Mucosa of rectum (tissue), 2 donors: ENCODE data around the gene LRRN4.

Experiments used
- H3K27ac ChIP-seq, 2 donors: one replicate each; pipeline ENCODE4 v1.7.0; 2013; ENCODE audit warnings: inconsistent platforms in 2 of 2, low read depth in 2 of 2, low read length in 2 of 2
- H3K27me3 ChIP-seq, 2 donors: one replicate each; pipeline ENCODE4 v1.7.0; 2013; ENCODE audit warnings: low read length in 2 of 2; ENCODE audit not compliant: control insufficient read depth in 2 of 2, insufficient read depth in 2 of 2
- H3K36me3 ChIP-seq, 2 donors: one replicate each; pipeline ENCODE4 v1.7.0; 2013; ENCODE audit warnings: low read length in 2 of 2; ENCODE audit not compliant: control insufficient read depth in 2 of 2, insufficient read depth in 2 of 2
- H3K4me1 ChIP-seq, 2 donors: one replicate each; pipeline ENCODE4 v1.7.0; 2013; ENCODE audit warnings: low read length in 2 of 2, mild to moderate bottlenecking in 1 of 2; ENCODE audit not compliant: control insufficient read depth in 2 of 2, insufficient read depth in 2 of 2
- H3K4me3 ChIP-seq, 2 donors: one replicate each; pipeline ENCODE4 v1.7.0; 2013; ENCODE audit warnings: low read length in 2 of 2
- H3K9ac ChIP-seq, 2 donors: one replicate each; pipeline ENCODE4 v1.7.0; 2013; ENCODE audit warnings: low read length in 2 of 2, low read depth in 1 of 2, mild to moderate bottlenecking in 1 of 2
- H3K9me3 ChIP-seq, 2 donors: one replicate each; pipeline ENCODE4 v1.7.0; 2013; ENCODE audit warnings: low read length in 2 of 2; ENCODE audit not compliant: control insufficient read depth in 2 of 2
- donor health status: healthy.
- donor health status: Normal muscosa, but diverticular disease.

The LRRN4 gene

GRCh38 chr20:6014957-6015356 lies 38.9 kb downstream of the LRRN4 start:
- no peak overlapping the region for H3K4me3 ChIP-seq
- H3K27ac ChIP-seq, result no peak overlapping the region
- peaks cover 34 to 50% of the 10 kb centered on the region in 2 donors for H3K36me3 ChIP-seq

GRCh38 chr20:6014017-6014416 lies 39.8 kb downstream of the LRRN4 start:
- Histone ChIP-seq H3K9me3 (no peaks in the 10 kb centered on the region), H3K4me1 (no peaks in the 10 kb centered on the region), H3K9ac (no peak overlapping the region), H3K27ac (no peak overlapping the region), H3K36me3 (peaks cover 34 to 50% of the 10 kb centered on the region in 2 donors), H3K27me3 (no peaks in the 10 kb centered on the region), H3K4me3 (no peak overlapping the region)

More at GRCh38 chr20:6014957-6015356, 38.9 kb downstream of the LRRN4 start:
- no peaks in the 10 kb centered on the region for H3K9me3 ChIP-seq
- H3K9ac ChIP-seq, result no peak overlapping the region
- H3K27me3 ChIP-seq, result no peaks in the 10 kb centered on the region
- no peaks in the 10 kb centered on the region for H3K4me1 ChIP-seq

- Histone ChIP-seq H3K9me3 (no peaks in the 10 kb centered on the region), H3K27ac (no peak overlapping the region), H3K4me3 (no peak overlapping the region), H3K9ac (no peak overlapping the region), H3K4me1 (peaks cover 7 to 13% of the 10 kb centered on the region in 2 donors), H3K27me3 (no peaks in the 10 kb centered on the region), H3K36me3 (peaks cover 34 to 45% of the 10 kb centered on the region in 2 donors)
Measured at GRCh38 chr20:6012179-6012578, 41.7 kb downstream of the LRRN4 start.

GRCh38 chr20:6008254-6008653 lies 45.6 kb downstream of the LRRN4 start:
- Histone ChIP-seq H3K4me3 (peak overlapping the region; percentile 2 to 74), H3K36me3 (peaks cover 19 to 25% of the 10 kb centered on the region in 2 donors), H3K4me1 (peaks cover 13 to 20% of the 10 kb centered on the region in 2 donors), H3K9ac (no peak overlapping the region), H3K27me3 (no peaks in the 10 kb centered on the region), H3K27ac (peak overlapping the region in 1 of 2 donors; percentile 23), H3K9me3 (no peaks in the 10 kb centered on the region)

GRCh38 chr20:6007529-6008103 lies 46.2 kb downstream of the LRRN4 start:
- Histone ChIP-seq H3K36me3 (peaks cover 16 to 23% of the 10 kb centered on the region in 2 donors), H3K27me3 (no peaks in the 10 kb centered on the region), H3K4me1 (peaks cover 13 to 20% of the 10 kb centered on the region in 2 donors), H3K4me3 (peak overlapping the region; percentile 74 to 88), H3K9me3 (no peaks in the 10 kb centered on the region), H3K27ac (no peak overlapping the region), H3K9ac (no peak overlapping the region)

GRCh38 chr20:6007094-6007528 lies 46.7 kb downstream of the LRRN4 start:
- Histone ChIP-seq H3K9ac (peak overlapping the region; percentile 1 to 87), H3K4me3 (peak overlapping the region; percentile 74 to 88), H3K9me3 (no peaks in the 10 kb centered on the region), H3K4me1 (peaks cover 13 to 20% of the 10 kb centered on the region in 2 donors), H3K27ac (peak overlapping the region in 1 of 2 donors; percentile 4), H3K27me3 (no peaks in the 10 kb centered on the region), H3K36me3 (peaks cover 12 to 18% of the 10 kb centered on the region in 2 donors)

- Histone ChIP-seq H3K4me3 (peak overlapping the region; percentile 74 to 88), H3K9me3 (no peaks in the 10 kb centered on the region), H3K27ac (peak overlapping the region; percentile 68 to 80)
Measured at GRCh38 chr20:6006603-6006949, 47.3 kb downstream of the LRRN4 start.

GRCh38 chr20:6000871-6001270 lies 53.0 kb downstream of the LRRN4 start:
- Histone ChIP-seq H3K9me3 (no peaks in the 10 kb centered on the region), H3K9ac (no peak overlapping the region), H3K4me3 (no peak overlapping the region), H3K27me3 (no peaks in the 10 kb centered on the region), H3K4me1 (peaks cover 4% of the 10 kb centered on the region in 2 donors), H3K27ac (no peak overlapping the region), H3K36me3 (no peaks in the 10 kb centered on the region)

More at GRCh38 chr20:6006603-6006949, 47.3 kb downstream of the LRRN4 start:
- H3K4me1 ChIP-seq, result peaks cover 13 to 20% of the 10 kb centered on the region in 2 donors
- H3K27me3 ChIP-seq, result no peaks in the 10 kb centered on the region
- peak overlapping the region; percentile 73 to 87 for H3K9ac ChIP-seq
- H3K36me3 ChIP-seq, result peaks cover 8 to 12% of the 10 kb centered on the region in 2 donors

GRCh38 chr20:5999783-6000182 lies 54.1 kb downstream of the LRRN4 start:
- Histone ChIP-seq H3K4me3 (no peak overlapping the region), H3K27me3 (no peaks in the 10 kb centered on the region), H3K36me3 (no peaks in the 10 kb centered on the region), H3K9me3 (no peaks in the 10 kb centered on the region), H3K4me1 (no peaks in the 10 kb centered on the region), H3K27ac (no peak overlapping the region), H3K9ac (no peak overlapping the region)

- H3K9ac ChIP-seq, result no peak overlapping the region
- H3K27me3 ChIP-seq, result no peaks in the 10 kb centered on the region
- no peaks in the 10 kb centered on the region for H3K36me3 ChIP-seq
- no peak overlapping the region for H3K4me3 ChIP-seq
- H3K4me1 ChIP-seq, result no peaks in the 10 kb centered on the region
- no peaks in the 10 kb centered on the region for H3K9me3 ChIP-seq
- no peak overlapping the region for H3K27ac ChIP-seq
Measured at GRCh38 chr20:5996765-5997164, 57.1 kb downstream of the LRRN4 start.
